Motor neuron (in vitro differentiated cells): ENCODE data around the gene GGA3. TPM values are rescaled to one million over a fixed set of nuclear protein-coding genes. Genes with fewer than 3 reads are reported as not detected.

Experiments
- total RNA-seq, 8 experiments: library from RNA; unstranded; fragments of 300-600 nt; gene quantifications; 2 replicates each; pipeline versions ENCODE4 v1.2.3 to v1.2.4, GENCODE V29; 2022

GGA3 gene
- total RNA-seq, 8 experiments from 2014 or later = 13.0 to 39.2 (median 18.9) TPM

Other genes starting within 250 kb of the GGA3 start
- 10 to 100 TPM; 27.6 to 52.5 (median 34.8) TPM for gene MRPL58, start 248.9 kb downstream of the GGA3 start, total RNA-seq
- 100 to 1,000 TPM; 282 to 662 (median 376) TPM for gene ATP5PD, start 214.6 kb downstream of the GGA3 start, total RNA-seq
- 10 to 100 TPM; 13.2 to 41.6 (median 30.6) TPM for gene KCTD2, start 214.4 kb downstream of the GGA3 start, total RNA-seq
- 10 to 100 TPM in 2 of 8 experiments, 1 to 10 TPM in 1, under 1 TPM in 2, not detected in 3; 0.09 to 16.6 (median 5.0) TPM for gene SLC16A5, start 173.7 kb downstream of the GGA3 start, total RNA-seq
- gene ARMC7, start 151.6 kb downstream of the GGA3 start, total RNA-seq = 10 to 100 TPM in 2 of 8 experiments, 1 to 10 TPM in 6; 3.7 to 11.3 (median 6.1) TPM
- gene NT5C, start 129.9 kb downstream of the GGA3 start, total RNA-seq = 10 to 100 TPM; 30.0 to 86.8 (median 41.9) TPM
- 100 to 1,000 TPM in 7 of 8 experiments, 10 to 100 TPM in 1; 95.0 to 664 (median 275) TPM for gene JPT1, start 107.1 kb downstream of the GGA3 start, total RNA-seq
- 100 to 1,000 TPM; 114 to 263 (median 169) TPM for gene SUMO2, start 78.6 kb downstream of the GGA3 start, total RNA-seq
- gene NUP85, start 55.9 kb downstream of the GGA3 start, total RNA-seq = 10 to 100 TPM; 16.0 to 69.3 (median 21.0) TPM
- gene MRPS7, start 273 bp upstream of the GGA3 start, total RNA-seq = 100 to 1,000 TPM in 1 of 8 experiments, 10 to 100 TPM in 7; 48.2 to 108 (median 78.7) TPM
- 10 to 100 TPM in 7 of 8 experiments, 1 to 10 TPM in 1; 9.8 to 21.2 (median 16.3) TPM for gene MIF4GD, start 9.6 kb upstream of the GGA3 start, total RNA-seq
- gene SLC25A19, start 27.8 kb upstream of the GGA3 start, total RNA-seq = 10 to 100 TPM in 2 of 8 experiments, 1 to 10 TPM in 6; 3.7 to 17.9 (median 5.9) TPM
- 10 to 100 TPM; 37.1 to 76.5 (median 43.9) TPM for gene GRB2, start 144.1 kb upstream of the GGA3 start, total RNA-seq
- gene TMEM94, start 195.0 kb upstream of the GGA3 start, total RNA-seq = 10 to 100 TPM; 19.3 to 92.7 (median 56.1) TPM